Stomach (tissue), 9 donors: ENCODE data around the gene LRRC15. TPM values are rescaled to one million over a fixed set of nuclear protein-coding genes. Genes with fewer than 3 reads are reported as not detected.

Source experiments
- DNase-seq, 2 donors: peaks; one replicate each; pipeline versions ENCODE4 v3.0.0 to v3.0.0-alpha.2; 2013 to 2019
- H3K27ac ChIP-seq, 5 donors: fragments of 200-600 bp in 4 of 5; sonication (generic) in 4 of 5; one replicate each; pipeline ENCODE4 v1.5.1; 2013 to 2019; ENCODE audit warnings: mild to moderate bottlenecking in 1 of 5, moderate library complexity in 1 of 5
- H3K27me3 ChIP-seq, 3 donors: fragments of 200-600 bp; sonication (generic); one replicate each; pipeline ENCODE4 v1.5.1; 2017 to 2019; ENCODE audit warnings: mixed run types in 1 of 3
- H3K36me3 ChIP-seq, 4 donors: fragments of 200-600 bp; sonication (generic); 1 replicate in 3 of 4; 2 replicates in 1 of 4; pipeline ENCODE4 v1.5.1; 2016 to 2019
- H3K4me1 ChIP-seq, 4 donors: fragments of 200-600 bp; sonication (generic); one replicate each; pipeline ENCODE4 v1.5.1; 2016 to 2019
- H3K4me3 ChIP-seq, 4 donors: fragments of 200-600 bp; sonication (generic) in 3 of 4; one replicate each; pipeline ENCODE4 v1.5.1; 2016 to 2019; ENCODE audit warnings: mild to moderate bottlenecking in 1 of 4
- H3K9me3 ChIP-seq, 4 donors: fragments of 200-600 bp; sonication (generic); one replicate each; pipeline ENCODE4 v1.5.1; 2016 to 2019
- EP300 ChIP-seq: sonication (generic); formaldehyde crosslinking; IDR thresholded peaks from one replicate; pipeline ENCODE4 v1.6.1; 2017; ENCODE audit warnings: antibody characterized with exemption
- POLR2A ChIP-seq, 4 donors: fragments of 450-650 bp; IDR thresholded peaks; one replicate each; pipeline ENCODE4 v1.6.1; 2016; ENCODE audit warnings: antibody characterized with exemption in 4 of 4, control low read depth in 2 of 4, mild to moderate bottlenecking in 1 of 4, moderate library complexity in 1 of 4
- POLR2AphosphoS5 ChIP-seq, 3 donors: sonication (generic); formaldehyde crosslinking; IDR thresholded peaks; one replicate each; pipeline ENCODE4 v1.6.1; 2016; ENCODE audit warnings: antibody characterized with exemption in 3 of 3
- WGBS, 5 donors: extraction: QIAGEN DNeasy Blood & Tissue Kit in 3 of 5; methylation state at CpG; one replicate each; pipeline versions ENCODE4 v1.1.5 to v1.1.7; 2013 to 2018; 5-methylcytosine and 5-hydroxymethylcytosine counted together
- intact Hi-C: fragments of 100-400 bp; cut with DNase I; formaldehyde crosslinking; loops from one replicate; pipeline ENCODE4 v1.15.1; 2023; ENCODE audit warnings: low total_unique reads
- polyA plus RNA-seq, 3 donors: library from polyadenylated mRNA; stranded (reverse); fragments of 200-250 nt; gene quantifications; one replicate each; pipeline ENCODE4 v1.2.3, GENCODE V29; 2013
- total RNA-seq, 5 donors: library from RNA; depleted of rRNA; stranded (reverse); fragments of >200 nt; gene quantifications; one replicate each; pipeline versions ENCODE4 v1.1.0 to v1.2.3, GENCODE V29; 2014 to 2016
- TF ChIP-seq, protein P1 (sequence below), 7 experiments: fragments of 450-650 bp in 4 of 7; fragments of 200-600 bp in 3 of 7; sonication (generic) in 3 of 7; IDR thresholded peaks; one replicate each; pipeline ENCODE4 v1.5.1; 2016 to 2019; ENCODE audit warnings: antibody characterized with exemption in 7 of 7, control low read depth in 2 of 7, mild to moderate bottlenecking in 1 of 7
- donor health status: healthy with polysubstance abuse.
- donor health status: Bipolar disorder and iron deficiency.
- donor health status: healthy.

The LRRC15 gene
- total and polyA plus RNA-seq, 8 donors: 0.03 to 1.7 (median 0.43) TPM; not detected in 3

DNA sequence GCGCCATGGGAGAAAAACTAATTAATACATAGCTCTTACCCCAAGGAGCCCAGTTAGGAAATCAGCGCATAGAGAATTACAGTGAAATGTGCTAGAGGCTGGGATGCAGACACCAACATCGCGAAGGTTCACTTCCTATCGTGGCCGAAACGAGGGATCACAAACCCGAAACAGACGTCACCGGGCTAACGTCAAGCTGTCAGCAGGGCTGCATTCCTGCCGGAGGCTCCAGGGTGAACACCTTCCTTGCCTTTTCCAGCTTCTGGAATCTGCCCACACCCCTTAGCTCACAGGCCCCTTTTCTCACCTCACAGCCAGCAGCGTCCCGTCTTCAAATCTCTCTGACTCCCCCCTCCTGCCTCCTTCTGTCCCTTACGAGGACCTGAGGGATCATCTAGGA lies 16.5 kb upstream of the LRRC15 start:
- H3K4me1 ChIP-seq: peaks cover 0 to 7% (median 0%) of the 10 kb centered on the region in 4 donors
- DNase-seq: no peak
- no peak overlapping the region for H3K27ac ChIP-seq
- H3K36me3 ChIP-seq: no peaks in the 10 kb centered on the region
- 76 to 87% (median 84%) methylated on average over 15 of the region's 15 CpGs for WGBS, 5 donors
- H3K9me3 ChIP-seq: peaks cover 0 to 5% (median 0%) of the 10 kb centered on the region in 4 donors
- intact Hi-C loops: no loop called here
- H3K4me3 ChIP-seq: no peak overlapping the region
- TF ChIP-seq, protein P1, sequence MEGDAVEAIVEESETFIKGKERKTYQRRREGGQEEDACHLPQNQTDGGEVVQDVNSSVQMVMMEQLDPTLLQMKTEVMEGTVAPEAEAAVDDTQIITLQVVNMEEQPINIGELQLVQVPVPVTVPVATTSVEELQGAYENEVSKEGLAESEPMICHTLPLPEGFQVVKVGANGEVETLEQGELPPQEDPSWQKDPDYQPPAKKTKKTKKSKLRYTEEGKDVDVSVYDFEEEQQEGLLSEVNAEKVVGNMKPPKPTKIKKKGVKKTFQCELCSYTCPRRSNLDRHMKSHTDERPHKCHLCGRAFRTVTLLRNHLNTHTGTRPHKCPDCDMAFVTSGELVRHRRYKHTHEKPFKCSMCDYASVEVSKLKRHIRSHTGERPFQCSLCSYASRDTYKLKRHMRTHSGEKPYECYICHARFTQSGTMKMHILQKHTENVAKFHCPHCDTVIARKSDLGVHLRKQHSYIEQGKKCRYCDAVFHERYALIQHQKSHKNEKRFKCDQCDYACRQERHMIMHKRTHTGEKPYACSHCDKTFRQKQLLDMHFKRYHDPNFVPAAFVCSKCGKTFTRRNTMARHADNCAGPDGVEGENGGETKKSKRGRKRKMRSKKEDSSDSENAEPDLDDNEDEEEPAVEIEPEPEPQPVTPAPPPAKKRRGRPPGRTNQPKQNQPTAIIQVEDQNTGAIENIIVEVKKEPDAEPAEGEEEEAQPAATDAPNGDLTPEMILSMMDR (IDR thresholded peaks at IDR 0.05): no peak
- TF ChIP-seq POLR2AphosphoS5 (IDR thresholded peaks at IDR 0.05) (no peak), EP300 (no peak), POLR2A (IDR thresholded peaks at IDR 0.05) (no peak)
- H3K27me3 ChIP-seq: peaks cover 0 to 19% (median 0%) of the 10 kb centered on the region in 3 donors

DNA sequence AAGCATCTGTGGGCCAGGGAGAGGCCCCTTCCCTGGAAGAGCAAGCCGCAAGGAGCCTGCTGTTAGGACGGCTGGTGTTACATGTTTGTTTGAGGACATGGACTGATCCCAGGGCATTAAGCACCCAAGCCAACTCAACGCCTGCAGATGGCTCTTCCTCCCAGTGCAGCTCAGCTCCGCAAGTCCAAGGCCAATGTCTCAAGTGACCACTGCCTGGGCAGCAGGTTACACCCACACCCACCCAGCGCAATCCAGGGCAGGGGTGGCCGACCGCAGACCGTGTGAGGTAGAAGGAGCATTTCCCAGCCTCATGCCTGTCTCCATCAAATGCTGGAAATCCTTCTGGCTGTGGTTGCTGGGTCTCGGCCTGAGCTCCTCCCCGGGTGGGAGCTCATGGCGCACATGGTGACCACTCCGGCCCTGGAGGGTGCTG lies 15.0 kb upstream of the LRRC15 start:
- Histone ChIP-seq H3K27me3 (peaks cover 0 to 31% (median 0%) of the 10 kb centered on the region in 3 donors), H3K9me3 (no peaks in the 10 kb centered on the region), H3K4me3 (no peak overlapping the region), H3K4me1 (peaks cover 0 to 7% (median 0%) of the 10 kb centered on the region in 4 donors), H3K36me3 (no peaks in the 10 kb centered on the region), H3K27ac (no peak overlapping the region)
- DNase-seq: no peak
- TF ChIP-seq EP300: no peak
- TF ChIP-seq POLR2AphosphoS5 (IDR thresholded peaks at IDR 0.05): no peak
- intact Hi-C loops: no loop called here
- 79 to 95% (median 92%) methylated on average over 8 to 12 of the region's 12 CpGs for WGBS, 5 donors

DNA sequence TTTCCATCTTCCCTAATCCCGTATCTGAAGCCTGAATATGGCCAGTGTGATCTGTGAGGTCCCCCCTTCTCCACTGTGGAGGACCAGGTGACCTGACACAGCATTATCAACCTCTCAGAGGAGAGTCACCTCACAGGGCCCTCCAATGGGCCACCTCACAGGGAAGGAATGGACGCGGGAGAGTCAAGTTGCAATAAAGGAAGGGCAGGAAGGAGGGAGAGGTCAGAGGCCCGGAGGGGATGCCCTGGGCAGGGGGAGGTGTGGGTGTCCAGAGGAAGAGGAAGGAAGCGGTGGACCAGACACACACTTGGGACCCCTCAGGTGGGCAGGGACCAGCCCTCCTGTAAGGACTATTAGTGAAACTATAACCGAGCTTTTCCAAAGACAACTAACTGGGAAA lies 14.6 kb upstream of the LRRC15 start:
- 69 to 84% (median 75%) methylated on average over 6 of the region's 6 CpGs for WGBS, 5 donors
- peaks cover 0 to 7% (median 0%) of the 10 kb centered on the region in 4 donors for H3K4me1 ChIP-seq
- H3K36me3 ChIP-seq: no peaks in the 10 kb centered on the region
- no peak overlapping the region for H3K4me3 ChIP-seq
- no peak for DNase-seq
- H3K27me3 ChIP-seq: peaks cover 0 to 32% (median 0%) of the 10 kb centered on the region in 3 donors
- no peak for TF ChIP-seq EP300
- TF ChIP-seq, protein P1 (IDR thresholded peaks at IDR 0.05): no peak
- no peak for TF ChIP-seq POLR2A (IDR thresholded peaks at IDR 0.05)
- no peak for TF ChIP-seq POLR2AphosphoS5 (IDR thresholded peaks at IDR 0.05)
- H3K27ac ChIP-seq: no peak overlapping the region
- H3K9me3 ChIP-seq: no peaks in the 10 kb centered on the region
- intact Hi-C loops: no loop called here

DNA sequence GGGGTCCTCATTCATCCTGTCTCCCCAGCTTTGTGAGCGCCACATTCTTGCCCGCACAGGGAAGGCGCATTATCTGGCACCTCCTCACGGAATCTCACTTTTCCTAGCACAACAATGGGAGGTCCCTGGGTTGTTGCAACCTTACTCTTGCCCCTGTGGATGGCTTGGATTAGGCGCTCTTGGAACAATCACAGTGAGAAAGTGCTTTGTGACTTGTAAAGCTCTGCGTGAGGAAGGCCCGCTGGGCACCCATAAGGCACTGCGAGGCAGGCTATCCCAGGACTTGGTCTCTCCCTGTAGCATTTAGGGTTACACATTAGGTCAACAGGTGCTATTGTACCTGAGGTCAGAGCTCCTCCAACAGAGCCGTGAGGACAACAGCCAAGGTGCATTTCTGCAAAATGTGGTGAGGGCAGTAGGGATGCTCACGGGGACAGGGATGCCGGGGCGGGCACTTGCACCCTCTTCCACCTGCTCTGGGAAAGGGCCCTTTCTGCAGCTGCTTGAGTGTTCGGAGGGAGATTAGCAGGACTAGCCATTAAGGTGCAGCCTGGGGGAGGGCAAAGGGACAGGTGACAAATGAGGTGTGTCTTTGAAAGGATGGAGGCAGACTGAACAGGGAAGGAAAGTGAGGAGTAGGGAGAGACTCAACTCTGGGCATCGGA lies 13.9 kb upstream of the LRRC15 start:
- H3K27ac ChIP-seq: no peak overlapping the region
- H3K4me1 ChIP-seq: peaks cover 0 to 7% (median 0%) of the 10 kb centered on the region in 4 donors
- TF ChIP-seq POLR2A (IDR thresholded peaks at IDR 0.05): no peak
- TF ChIP-seq EP300: no peak
- TF ChIP-seq, protein P1 (IDR thresholded peaks at IDR 0.05): no peak
- no peak for TF ChIP-seq POLR2AphosphoS5 (IDR thresholded peaks at IDR 0.05)
- intact Hi-C loops: no loop called here
- H3K4me3 ChIP-seq: no peak overlapping the region
- H3K27me3 ChIP-seq: peaks cover 0 to 32% (median 0%) of the 10 kb centered on the region in 3 donors
- WGBS, 5 donors: 83 to 85% (median 84%) methylated on average over 13 to 14 of the region's 14 CpGs
- no peaks in the 10 kb centered on the region for H3K9me3 ChIP-seq
- DNase-seq: no peak
- H3K36me3 ChIP-seq: no peaks in the 10 kb centered on the region

GRCh38 chr3:194382892-194383223 lies 13.3 kb upstream of the LRRC15 start:
- H3K27me3 ChIP-seq: peaks cover 0 to 35% (median 0%) of the 10 kb centered on the region in 3 donors
- TF ChIP-seq POLR2AphosphoS5 (IDR thresholded peaks at IDR 0.05) (no peak), POLR2A (IDR thresholded peaks at IDR 0.05) (no peak), EP300 (no peak)
- TF ChIP-seq, protein P1 (IDR thresholded peaks at IDR 0.05): no peak
- WGBS, 5 donors: 82 to 89% (median 86%) methylated on average over 9 of the region's 9 CpGs
- H3K9me3 ChIP-seq: no peaks in the 10 kb centered on the region
- intact Hi-C loops: no loop called here
- DNase-seq: no peak
- H3K4me1 ChIP-seq: peaks cover 0 to 7% (median 0%) of the 10 kb centered on the region in 4 donors
- H3K27ac ChIP-seq: no peak overlapping the region
- H3K36me3 ChIP-seq: no peaks in the 10 kb centered on the region
- no peak overlapping the region for H3K4me3 ChIP-seq
